GM19468 (cell line): ENCODE results near the gene NFKBIE.
"Not testable (repeated sequence)": the region's sequence is repeated elsewhere in the genome, so short reads cannot be mapped to it uniquely, and the experiment has no call there.

Source experiments
- ATAC-seq: cut with Tn5 transposase; IDR thresholded peaks from one replicate; pipeline ENCODE4 v1.9.1; 2021; ENCODE audit warnings: mild to moderate bottlenecking, moderate library complexity, moderate number of reproducible peaks; ENCODE audit not compliant: unreplicated experiment; ENCODE audit errors: extremely low read depth

The NFKBIE gene

GRCh38 chr6:44265007-44265721 is at the start of gene NFKBIE:
Gene NFKBIE, minus strand, starts transcription at chr6:44265551. Its CDS starts 205 bp downstream, at chr6:44265346.
- peak; percentile 41 for ATAC-seq

DNA sequence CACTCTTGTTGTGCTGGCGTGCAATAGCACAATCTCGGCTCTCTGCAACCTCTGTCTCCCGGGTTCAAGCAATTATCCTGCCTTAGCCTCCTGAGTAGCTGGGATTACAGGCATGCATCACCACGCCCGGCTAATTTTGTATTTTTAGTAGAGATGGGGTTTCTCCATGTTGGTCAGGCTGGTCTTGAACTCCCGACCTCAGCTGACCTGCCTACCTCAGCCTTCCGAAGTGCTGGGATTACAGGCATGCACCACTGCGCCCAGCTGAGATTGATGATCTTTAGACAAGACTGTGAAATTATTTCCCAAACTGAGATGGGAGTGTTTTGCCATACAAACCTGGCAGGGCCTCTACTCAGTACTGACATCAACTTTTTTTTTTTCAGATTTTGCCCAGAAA is 49.3 kb upstream of the NFKBIE start:
- ATAC-seq, result not testable (repeated sequence)

GRCh38 chr6:44312901-44313788 is 47.8 kb upstream of the NFKBIE start, which contains the start of gene AARS2:
Gene AARS2, minus strand, starts transcription at chr6:44313347. Its CDS starts 24 bp downstream, at chr6:44313323.
- ATAC-seq, result no peak

- ATAC-seq, result no peak
Measured at GRCh38 chr6:44311767-44312166, 46.4 kb upstream of the NFKBIE start.

GRCh38 chr6:44311304-44311703 is 46.0 kb upstream of the NFKBIE start:
- ATAC-seq, result no peak

DNA sequence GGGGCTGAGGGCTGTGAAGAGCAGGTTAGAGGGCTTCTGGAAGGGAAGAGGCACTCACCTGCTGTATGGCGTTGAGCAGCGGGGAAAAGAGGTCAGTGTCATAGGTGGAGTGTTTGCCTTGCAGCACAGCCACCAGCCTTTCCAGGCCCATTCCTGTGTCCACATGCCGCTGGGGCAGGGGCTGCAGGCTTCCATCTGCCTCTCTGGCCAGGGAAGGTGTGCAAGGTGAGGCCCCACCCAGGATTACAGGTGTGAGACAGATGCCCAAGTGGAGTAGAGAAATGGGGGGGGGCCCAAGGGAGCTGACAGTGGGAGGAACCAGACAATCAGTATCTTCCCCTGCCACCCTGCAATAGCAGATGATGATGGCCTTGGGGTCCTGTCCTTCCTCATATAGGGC is 44.9 kb upstream of the NFKBIE start:
- no peak for ATAC-seq

DNA sequence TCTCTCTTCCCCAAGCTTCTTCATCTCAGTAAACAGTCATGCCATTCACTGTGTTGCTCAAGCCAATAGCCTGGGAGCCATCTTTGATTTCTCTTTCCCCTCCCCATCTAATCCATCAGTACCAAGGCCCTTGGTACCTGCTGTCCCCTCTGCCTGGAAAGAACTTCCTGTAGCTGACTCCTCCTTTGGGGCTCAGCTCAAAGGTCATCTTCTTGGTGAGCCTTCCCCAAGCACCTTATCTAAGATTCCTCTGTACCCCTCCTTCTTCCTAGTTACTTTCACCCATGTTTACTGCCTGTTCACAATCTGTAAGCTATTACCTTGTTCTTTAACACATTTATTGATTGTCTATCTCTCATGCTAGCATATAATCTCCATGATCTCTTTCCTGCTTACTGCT is 44.3 kb upstream of the NFKBIE start:
- ATAC-seq, result no peak

- ATAC-seq, result no peak
Measured at GRCh38 chr6:44309092-44309491, 43.7 kb upstream of the NFKBIE start.

GRCh38 chr6:44307217-44307616 is 41.9 kb upstream of the NFKBIE start:
- no peak for ATAC-seq

GRCh38 chr6:44306710-44307109 is 41.4 kb upstream of the NFKBIE start:
- no peak for ATAC-seq

- ATAC-seq, result no peak
Measured at GRCh38 chr6:44305200-44305725, 39.9 kb upstream of the NFKBIE start.

- ATAC-seq, result no peak
Measured at GRCh38 chr6:44304282-44305199, 39.2 kb upstream of the NFKBIE start.

DNA sequence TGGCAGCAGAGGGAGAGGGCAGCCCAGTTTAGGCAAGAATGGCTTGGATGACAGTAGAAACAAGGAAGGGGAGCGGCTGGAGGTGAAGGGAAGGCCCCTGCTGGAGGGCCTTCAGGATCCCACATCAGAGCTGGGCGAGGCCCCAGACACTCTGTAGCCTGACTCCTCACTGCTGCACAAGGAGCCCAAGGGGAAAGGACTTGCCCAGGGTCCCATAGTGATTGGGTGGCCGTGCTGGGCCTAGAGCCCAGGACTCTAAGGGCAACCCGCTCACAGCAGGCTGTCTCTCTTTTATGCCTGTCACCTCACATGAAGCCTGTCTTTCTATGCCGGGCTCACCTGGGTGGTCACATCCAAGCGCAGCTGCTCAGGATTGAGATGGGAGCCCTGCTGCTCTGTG is 38.5 kb upstream of the NFKBIE start:
- no peak for ATAC-seq

GRCh38 chr6:44302856-44303255 is 37.5 kb upstream of the NFKBIE start:
- no peak for ATAC-seq

GRCh38 chr6:44301782-44302564 is 36.6 kb upstream of the NFKBIE start:
- no peak for ATAC-seq

DNA sequence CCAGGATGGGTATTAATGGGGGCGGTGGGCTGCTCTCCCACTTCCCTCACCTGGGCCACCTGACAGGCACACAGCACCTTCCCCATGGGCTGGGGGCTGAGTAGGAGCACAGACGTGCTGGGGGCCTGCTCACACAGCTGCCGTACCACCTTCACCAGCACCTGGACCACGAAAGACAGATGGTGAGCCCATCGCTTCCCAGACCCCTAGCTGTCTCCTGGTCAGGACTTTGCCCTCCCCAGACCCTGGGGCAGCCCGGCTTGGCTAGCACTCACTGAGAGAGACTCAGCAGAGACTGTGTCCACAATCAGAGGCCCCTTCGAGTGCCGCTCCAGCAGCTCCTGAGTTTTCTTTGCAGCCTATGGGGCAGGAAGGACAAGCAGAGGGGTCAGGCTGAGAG is 35.8 kb upstream of the NFKBIE start:
- ATAC-seq, result no peak

- no peak for ATAC-seq
Measured at GRCh38 chr6:44300292-44300823, 35.0 kb upstream of the NFKBIE start.

GRCh38 chr6:44298864-44299263 is 33.5 kb upstream of the NFKBIE start:
- no peak for ATAC-seq
